TTC549 (cell line): Measurements from ENCODE around the gene ALG3.

Experiments used
- FAIRE-seq: peaks from 2 replicates; lab custom pipeline; 2012; peaks lifted over from hg19 to GRCh38; lab: Jason Lieb, UNC

ALG3 gene

DNA sequence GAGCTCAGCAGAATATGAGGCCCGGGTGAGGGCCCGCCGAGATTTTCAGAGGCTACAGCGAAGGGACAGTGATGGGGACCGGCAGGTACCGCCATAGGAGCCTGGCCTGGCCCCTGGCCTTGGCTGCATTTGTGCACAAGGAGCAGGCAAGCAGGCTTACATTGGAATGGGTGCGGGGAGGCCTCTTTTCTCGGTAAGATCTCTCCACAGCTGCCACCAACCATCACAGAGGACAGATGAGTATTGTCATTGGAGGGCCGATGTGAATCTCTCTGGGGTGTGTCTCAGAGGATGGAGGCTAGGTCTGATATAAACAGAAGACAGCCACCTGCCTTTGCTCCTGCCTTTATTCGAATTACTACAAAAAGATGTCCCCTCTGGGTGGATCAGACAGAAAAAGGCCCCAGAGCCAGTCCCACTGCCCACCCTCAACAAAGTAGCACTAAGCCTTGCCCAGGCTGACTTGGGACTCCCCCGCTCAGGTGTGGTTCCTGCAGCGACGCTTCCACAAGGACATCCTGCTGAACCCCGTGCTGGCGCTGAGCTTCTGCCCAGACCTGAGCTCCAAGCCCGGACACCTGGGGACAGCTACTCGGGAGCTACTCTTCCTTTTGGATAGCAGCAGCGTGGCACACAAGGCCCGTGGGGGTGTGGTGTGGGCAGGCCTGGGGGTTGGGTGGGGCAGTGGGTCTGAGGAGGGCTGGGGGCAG, 13.9 kb downstream of the ALG3 start:
- no peak for FAIRE-seq

DNA sequence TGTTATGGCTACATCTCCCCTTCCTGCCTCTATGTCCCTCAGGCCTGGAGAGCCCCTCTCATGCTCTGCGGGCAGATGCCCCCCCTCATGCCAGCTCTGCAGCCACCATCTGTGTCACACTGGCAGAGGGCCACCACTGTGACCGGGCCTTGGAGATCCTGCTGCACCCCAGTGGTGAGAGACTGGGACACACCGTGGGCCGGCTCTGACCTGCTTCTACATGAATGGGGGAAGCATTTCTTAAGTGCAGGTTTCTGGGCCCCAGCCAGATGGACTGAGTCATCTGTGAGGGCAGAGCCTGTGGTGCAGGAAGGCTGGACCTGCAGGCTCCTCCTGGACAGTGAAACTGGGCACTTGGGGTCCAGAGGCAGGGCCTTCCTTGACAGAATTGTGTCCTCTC, 14.5 kb downstream of the ALG3 start:
- no peak for FAIRE-seq

DNA sequence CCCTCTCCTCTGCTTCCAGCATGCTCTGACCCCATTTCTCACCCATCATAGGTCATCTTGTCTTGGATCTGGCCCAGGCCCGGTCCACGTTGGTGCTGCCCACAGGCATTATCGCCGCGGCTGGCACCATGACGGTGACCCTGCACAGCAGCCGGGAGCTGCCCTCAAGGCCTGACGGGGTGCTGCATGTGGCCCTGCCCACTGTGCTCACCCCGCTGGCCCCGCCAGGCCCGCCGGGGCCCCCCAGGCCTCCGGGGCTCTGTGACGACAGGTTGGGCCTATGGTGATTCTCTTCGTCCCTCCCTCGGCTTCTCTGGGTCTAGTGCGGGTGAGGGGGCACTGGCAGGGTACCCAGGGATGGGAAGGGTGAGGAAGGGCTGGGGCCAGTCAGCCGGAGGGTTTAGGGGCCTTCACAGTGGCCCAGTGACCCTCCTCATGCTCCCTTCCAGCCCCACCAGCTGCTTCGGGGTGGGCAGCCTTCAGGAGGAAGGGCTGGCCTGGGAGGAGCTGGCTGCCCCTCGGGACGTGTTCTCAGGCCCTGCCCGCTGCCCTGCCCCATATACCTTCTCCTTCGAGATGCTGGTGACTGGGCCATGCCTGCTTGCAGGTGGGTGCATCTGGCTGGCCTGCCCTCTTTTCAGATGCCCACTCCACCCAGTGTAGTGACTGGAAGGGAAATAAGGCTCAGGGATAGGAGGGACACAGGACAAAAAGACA, 15.5 kb downstream of the ALG3 start:
- no peak for FAIRE-seq

DNA sequence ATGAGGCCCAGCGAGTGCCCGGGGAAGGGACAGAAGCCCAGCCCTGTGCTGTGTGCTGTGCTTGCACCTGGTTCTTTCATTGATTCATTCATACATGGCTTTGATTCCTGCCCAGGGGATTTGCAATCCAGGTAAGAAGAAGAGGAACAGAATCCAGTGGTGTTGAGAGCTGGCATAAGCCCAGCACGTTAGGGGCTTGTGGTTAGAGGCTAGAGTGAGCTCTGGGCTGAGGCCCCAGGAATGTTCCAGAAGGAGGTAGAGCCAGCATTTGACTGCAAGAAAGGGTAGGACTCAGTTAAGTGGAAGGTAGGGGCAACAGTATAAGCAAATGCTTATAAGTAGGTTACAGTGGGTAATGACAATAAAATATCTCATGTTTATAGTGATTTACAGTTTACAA, 17.1 kb downstream of the ALG3 start:
- no peak for FAIRE-seq

DNA sequence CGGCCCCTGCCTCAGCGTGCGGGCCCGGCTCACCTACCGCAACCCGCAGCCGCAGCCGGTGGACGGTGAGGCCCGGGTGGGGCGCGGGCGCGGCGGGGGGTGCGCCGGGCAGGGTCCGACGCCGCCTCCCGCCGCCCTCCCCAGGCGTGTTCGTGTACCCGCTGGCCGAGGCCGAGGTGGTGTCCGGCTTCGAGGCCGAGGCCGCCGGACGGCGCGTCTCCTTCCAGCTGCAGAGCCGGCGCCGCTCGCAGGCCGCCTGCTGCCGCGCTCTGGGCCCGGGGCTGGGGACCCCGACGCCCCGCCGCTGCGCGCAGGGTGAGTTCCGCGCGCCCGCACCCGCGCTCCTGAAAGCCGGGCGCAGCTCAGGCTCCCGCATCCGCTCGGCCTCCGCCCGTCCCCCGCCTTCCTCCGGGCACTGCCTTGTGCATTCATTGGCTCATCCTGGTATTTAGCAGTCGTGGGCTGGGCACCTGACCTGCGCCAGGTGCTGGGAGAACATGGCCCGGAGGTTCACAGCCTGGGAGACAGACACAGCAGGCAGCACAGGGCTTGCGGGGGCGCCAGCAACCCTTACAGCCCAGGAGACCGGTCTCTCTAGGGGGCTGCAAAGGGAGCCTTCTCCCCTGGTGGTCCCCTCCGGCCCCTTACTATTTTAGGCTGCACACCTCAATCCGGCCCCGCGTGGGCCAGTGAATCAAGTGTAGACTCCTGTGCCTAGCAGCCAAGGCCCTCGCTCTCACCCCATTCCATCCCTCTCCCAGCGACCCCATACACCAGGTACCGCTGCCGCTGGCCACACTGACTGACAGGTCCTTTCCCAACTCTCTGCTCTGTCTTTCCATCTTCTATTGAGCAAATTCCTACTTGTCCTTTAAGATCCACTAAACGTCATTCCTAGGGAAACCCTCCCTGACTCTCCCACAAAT, 17.9 kb downstream of the ALG3 start:
- FAIRE-seq, result no peak

DNA sequence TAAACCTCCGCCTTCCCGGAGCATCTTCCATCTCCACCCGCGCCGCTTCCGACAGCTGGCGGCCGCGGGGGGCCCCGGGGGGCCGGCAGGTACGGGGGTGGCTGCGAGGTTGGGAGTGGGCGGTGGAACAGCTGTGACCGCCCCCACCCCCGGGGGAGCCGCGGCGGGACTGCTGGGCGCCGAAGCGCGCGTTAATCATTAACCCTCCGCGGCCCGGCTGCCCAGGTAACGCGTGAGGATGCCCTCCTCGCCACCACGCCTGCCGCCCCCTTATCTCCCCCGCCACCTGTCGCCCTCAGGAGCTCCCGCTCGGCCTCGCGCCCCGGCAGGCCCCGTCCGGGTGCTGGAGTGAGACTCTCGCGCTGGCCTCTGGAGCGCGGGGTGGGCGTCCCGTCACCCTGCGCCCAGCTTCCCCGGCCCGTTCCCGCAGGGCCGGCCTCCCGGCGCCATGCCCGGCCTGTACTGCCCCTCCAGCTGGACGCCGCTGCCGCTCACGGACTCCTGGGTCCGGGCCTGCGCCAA, 18.6 kb downstream of the ALG3 start:
- FAIRE-seq, result no peak

DNA sequence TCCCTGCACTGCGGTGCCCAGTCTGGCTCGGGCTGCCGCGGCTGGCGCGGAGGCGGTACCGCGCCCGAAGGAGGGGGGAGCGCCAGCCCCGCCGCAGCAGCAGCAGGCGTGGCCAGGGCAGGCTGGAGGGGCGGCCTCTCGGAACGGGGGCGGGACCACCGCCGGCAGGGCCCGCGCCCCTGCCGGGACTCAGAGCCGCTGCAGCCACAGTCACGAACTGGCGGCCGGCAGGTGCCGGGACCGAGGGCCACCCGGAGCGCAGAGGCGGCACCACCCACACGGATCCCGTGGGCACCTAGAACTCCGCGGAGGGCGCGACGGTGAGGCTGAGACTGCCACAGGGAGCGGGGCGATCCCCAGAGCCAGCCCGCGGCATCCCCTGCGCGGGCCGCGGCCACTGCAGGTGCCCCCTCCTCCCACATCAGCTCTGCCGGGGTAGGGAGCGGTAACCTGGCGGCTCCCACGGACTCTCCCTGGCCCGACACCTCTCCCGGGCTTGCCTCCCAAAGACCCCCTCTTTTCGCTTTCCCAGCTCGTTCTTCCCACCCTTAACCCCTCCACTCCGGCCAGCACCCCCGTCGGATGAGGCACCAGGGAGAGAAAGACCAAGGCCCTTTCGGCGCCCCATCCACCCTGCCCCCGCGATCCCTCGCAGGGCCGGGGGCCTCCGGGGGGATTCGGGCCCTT, 19.2 kb downstream of the ALG3 start, which contains the start of gene VWA5B2:
Gene VWA5B2, plus strand, starts transcription at position 192 of the 687 bp plus-strand sequence. CDS start 944 bp downstream, outside the sequence.
- no peak for FAIRE-seq

DNA sequence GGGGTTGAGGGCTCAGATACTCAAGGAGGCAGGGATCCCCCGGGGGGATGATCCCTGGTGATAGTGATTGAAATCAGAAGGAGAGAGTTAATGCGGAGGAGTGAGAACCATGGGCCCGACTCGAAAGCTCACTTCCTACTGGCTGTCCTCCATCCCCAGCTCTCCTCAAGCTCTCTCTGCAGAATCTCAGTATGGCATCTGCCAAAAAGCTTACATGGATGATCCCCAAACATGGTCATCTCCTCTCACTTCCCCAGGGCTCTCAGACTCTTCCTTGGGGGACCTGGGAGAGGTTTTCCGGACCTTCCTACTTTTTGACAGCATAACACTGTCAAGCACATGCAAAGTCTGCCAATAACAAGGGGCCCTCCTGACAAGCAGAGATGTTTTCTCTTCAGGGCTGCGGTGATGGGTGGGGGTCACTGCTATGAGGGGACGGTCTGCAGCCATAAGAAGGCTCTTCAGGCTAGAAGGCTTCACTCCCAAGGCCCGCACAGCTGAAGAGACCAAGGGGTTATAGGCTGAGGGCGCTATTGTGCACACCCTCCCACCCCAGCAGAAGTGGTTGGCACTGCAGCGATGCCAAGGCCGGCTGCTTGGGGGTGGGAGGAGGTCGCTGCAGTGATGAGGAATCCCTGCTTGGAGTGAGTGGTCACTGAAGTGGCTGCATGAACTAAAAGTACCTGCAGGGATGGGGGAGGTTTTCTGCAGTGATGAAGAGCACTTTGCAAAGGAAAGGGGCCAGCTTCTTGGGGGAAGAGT, 20.2 kb downstream of the ALG3 start:
- no peak for FAIRE-seq

DNA sequence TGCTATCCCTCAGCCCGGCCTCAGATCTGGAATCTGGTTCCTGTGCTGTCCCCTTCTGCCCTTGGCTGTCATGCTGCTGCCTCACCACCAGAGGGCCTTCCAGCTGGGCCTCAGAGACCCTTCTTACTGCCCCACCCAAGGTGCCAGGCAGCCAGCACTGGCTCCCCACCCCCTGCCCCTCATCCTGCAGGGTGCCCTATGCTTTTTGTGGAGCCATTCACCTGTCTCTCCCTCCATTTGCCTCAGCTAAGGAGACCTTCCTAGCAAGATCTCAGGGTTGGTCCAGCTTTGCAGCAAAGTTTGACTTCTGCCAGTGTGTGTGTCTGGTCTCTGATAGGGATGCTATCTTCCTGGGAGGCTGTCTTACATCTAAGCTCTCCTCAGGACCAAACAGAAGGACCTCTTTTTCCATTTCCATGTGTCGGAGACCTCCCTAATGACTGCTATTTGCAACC, 21.3 kb downstream of the ALG3 start:
- FAIRE-seq, result no peak

DNA sequence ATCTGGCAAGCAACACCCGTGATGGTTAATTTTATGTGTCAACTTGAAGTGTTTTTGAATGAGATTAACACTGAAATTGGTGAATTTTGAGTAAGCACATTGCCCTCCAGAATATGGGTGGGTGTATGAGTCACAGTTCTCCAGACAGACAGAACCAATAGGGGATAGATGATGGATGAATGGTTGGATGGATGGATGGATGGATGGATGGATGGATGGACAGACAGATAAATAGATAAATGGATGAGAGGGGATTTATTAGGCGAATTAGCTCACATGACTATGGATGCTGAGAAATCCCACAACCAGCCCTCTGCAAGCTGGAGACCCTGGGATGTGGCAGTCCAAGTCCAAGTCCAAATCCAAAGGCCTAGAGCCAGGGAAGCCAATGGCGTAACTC, 24.8 kb downstream of the ALG3 start:
- FAIRE-seq, result no peak

DNA sequence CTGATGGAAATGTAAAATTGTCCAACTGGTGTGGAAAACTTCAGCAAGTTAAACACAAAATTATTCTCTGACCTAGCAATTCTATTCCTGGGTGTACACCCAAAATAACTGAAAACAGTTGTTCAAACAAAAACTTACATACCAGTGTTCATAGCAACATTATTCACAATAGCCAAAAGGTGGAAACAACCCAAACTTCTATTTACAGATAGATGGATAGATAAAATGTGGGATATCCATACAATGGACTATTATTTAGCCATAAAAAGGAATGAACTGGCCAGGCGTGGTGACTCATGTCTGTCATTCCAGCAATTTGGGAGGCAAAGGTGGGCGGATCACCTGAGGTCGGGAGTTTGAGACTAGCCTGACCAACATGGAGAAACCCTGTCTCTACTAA, 26.2 kb downstream of the ALG3 start:
- FAIRE-seq, result no peak

DNA sequence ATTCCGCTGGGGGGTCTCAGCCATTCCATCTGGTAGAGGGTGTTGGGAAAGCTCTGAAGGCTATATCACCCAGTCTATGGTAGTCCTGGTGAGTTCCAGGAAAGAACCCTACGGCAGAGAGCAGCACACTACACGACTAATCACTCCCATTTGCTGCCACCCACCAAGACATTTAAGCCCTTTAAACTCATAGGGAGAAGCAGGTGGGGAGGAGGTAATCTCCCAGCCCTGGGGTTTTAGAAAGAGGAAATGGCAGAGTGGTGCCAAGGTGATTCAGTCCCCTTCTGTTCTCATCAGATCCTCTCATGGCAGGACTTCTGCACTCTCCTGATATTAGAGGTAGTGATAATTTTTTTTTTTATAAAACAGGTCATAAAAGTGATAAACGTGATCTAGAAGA, 29.9 kb downstream of the ALG3 start:
- FAIRE-seq, result no peak

DNA sequence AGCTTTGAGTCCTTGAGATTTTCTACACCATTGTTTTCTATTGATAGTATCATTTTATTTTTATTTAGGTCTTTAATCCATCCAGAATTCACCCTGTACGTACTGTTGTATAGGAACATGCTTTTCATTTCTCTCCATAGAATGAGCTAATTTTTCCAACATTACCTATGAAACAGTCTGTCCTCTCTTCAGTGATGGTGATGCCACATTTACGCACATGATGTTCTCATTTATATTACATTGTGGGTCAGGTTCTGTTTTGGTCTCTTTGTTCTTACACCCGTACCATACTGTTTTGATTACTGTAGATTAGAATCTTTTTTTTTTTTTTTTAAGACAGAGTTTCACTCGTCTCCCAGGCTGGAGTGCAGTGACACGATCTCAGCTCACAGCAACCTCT, 37.0 kb downstream of the ALG3 start:
- FAIRE-seq, result no peak

DNA sequence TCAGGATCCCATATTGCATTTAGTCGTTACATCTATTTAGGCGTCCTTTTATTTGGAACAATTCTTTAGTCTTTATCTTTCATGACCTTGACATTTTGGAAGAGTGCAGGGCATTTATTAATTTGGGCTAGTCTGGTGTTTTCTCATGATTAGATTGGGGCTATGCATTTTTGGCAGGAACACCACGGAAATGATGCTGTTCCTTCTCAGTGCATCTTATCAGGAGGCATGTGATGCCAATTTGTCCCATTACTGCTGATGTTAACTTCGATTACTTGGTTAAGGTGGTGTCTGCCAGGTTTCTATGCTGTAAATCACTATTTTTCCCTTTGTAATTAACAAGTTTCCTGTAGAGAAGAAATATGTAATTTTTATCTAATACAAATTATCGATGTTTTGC, 37.5 kb downstream of the ALG3 start:
- FAIRE-seq, result no peak

DNA sequence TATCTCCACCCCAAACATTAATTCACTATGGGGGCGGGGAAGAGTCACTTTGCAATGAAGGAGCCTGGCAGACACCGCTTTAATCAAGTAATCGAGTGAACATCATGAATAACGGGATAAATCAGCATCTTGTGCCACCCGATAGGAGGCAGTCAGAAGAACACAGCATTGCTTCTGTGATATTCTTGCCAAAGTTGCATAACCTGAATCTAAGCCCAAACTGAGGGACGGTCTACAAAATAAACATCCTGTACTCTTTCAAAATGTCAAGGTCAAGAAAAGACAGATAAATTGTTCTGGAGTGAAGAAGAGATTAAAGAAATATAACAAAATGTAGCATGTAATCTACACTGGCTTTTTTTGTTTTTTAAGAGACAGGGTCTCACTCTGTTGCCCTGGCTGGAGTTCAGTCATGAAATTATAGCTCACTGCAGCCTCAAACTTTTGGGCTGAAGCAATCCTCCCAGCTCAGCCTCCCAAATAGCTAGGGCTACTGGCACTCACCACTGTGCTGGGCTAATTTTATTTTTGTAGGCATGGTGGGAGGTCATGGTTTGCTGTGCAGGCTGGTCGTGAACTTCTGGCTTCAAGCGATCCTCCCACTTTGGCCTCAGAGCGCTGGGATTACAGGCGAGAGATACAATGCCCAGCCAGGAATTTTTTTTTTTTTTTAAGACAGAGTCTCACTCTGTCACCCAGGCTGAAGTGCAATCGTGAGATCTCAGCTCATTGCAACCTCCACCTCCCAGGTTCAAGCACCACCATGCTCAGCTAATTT, 39.4 kb downstream of the ALG3 start:
- FAIRE-seq, result no peak

DNA sequence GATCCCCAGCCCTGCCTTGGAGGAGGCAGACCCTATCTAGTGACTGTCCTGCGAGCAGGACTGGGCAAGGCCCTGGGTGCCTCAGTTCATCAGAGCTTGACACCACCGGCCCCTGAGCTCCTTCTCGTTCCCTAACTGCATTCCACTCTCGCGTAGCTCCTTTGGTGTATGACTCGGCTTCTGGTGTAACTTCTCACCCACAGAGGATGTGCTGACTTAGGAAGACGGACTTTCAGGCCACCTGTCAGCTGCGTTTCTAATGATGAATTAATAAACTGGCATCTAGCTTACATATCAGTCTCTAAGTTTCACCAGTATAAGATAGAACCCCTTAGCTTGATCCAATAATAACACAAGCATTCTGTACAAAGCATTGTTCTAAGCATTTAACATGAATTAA, 45.2 kb downstream of the ALG3 start:
- no peak for FAIRE-seq

DNA sequence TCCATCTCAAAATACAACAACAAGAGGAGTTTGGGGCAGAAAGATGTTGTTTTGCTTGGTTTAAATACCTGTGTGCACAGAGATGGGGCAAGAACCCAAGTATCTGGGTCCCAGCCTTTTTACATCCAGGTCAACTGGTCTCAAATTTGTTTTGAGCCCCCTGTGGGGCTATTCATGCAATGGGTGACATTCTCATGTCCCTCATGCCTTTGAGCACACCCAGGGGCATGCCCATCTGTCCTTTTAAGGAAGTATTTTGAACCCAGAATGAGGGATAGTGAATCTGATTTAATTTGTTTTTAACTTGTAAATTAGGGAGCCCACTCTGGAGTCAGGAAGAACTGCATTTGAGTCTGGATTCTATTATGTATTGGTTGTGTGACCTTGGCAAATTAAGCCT, 47.9 kb downstream of the ALG3 start:
- FAIRE-seq, result no peak

DNA sequence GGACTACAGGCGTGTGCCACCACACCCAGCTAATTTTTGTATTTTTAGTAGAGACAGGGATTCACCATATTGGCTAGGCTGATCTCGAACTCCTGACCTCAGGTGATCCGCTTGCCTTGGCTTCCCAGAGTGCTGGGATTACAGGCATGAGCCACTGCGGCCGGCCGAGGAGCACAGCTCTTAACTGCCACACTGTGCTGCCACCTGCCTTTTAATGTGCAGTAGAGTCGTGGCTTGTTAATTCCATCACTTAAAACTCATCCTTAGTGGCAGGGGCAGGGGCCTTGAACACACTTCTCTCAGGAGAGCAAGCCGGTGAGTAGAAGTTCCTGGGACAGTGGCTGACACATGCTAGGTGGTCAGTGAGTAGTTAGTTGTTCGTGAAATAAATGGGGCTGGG, 50.3 kb downstream of the ALG3 start:
- FAIRE-seq, result no peak

DNA sequence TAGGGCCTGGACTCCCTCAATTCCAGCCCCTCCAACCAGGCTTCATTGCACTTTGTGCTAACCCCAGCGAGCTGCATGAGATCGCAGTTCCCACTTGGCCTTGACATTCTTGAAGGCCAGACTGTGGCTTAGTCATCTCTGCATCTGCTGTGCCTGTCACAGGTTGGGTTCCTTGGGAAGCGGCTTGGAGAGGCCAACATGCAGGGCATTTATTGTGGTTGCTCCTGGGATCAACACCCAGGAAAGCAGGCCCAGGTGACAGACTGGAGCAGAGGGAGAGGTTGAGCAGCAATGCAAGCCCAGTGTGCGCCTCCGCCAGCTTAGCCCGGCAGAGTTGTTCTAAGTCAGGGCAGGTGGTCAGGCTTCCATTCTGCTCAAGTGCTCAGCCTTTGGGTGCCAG, 52.2 kb downstream of the ALG3 start:
- FAIRE-seq, result no peak

DNA sequence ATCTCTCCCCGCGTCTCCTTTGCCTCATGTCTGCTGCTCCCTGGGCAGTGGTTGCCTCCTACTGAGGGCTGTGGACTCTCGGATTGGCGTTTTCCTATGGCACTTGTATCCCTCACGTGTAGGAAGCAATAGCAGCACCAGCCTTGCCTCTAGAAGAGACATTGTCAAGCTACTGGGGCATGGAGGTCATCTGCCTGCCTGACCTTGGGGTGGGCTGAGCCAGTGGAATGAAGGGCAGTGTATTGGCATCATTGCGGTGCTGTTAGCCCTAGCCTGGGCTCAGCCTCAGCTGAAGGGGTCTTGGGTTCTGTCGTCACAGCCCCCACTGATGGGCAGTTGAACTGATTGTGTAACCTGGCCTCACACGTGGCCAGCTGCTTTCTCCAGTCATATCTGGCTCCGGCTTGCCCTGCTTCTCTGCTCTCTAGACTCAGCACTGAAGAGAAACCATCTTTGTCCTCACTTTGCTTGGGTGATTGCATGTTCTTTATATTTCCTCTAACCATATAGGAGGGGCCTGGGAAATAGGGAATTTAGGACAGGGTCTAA, 54.7 kb downstream of the ALG3 start:
- no peak for FAIRE-seq
